Measurements from ENCODE around the gene LRRC23.

- TF ChIP-seq TAF1 (IDR thresholded peaks at IDR 0.05; ENCODE audit: borderline replicate concordance, low read depth, low read length) (no peak), POLR2AphosphoS5 (IDR thresholded peaks at IDR 0.05; ENCODE audit: low read depth, low read length) (no peak; the same call in 1 of the 2 replicates), RCOR1 (IDR thresholded peaks at IDR 0.05; ENCODE audit: low read length) (no peak), USF1 (IDR thresholded peaks at IDR 0.05; ENCODE audit: borderline replicate concordance, low read depth) (no peak), JUND (IDR thresholded peaks at IDR 0.05) (no peak), RAD21 (IDR thresholded peaks at IDR 0.05; ENCODE audit: low read length) (no peak), EP300 (IDR thresholded peaks at IDR 0.05; ENCODE audit: borderline replicate concordance in 1 of 2, low read depth in 1 of 2, low read length in 1 of 2) (no peak), EZH2phosphoT487 (IDR thresholded peaks at IDR 0.05; ENCODE audit: borderline replicate concordance, low read depth) (no peak)
- TF ChIP-seq, protein P1, sequence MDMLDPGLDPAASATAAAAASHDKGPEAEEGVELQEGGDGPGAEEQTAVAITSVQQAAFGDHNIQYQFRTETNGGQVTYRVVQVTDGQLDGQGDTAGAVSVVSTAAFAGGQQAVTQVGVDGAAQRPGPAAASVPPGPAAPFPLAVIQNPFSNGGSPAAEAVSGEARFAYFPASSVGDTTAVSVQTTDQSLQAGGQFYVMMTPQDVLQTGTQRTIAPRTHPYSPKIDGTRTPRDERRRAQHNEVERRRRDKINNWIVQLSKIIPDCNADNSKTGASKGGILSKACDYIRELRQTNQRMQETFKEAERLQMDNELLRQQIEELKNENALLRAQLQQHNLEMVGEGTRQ (IDR thresholded peaks at IDR 0.05; ENCODE audit: borderline replicate concordance, low read depth, low read length) = no peak
- TF ChIP-seq, protein P2, sequence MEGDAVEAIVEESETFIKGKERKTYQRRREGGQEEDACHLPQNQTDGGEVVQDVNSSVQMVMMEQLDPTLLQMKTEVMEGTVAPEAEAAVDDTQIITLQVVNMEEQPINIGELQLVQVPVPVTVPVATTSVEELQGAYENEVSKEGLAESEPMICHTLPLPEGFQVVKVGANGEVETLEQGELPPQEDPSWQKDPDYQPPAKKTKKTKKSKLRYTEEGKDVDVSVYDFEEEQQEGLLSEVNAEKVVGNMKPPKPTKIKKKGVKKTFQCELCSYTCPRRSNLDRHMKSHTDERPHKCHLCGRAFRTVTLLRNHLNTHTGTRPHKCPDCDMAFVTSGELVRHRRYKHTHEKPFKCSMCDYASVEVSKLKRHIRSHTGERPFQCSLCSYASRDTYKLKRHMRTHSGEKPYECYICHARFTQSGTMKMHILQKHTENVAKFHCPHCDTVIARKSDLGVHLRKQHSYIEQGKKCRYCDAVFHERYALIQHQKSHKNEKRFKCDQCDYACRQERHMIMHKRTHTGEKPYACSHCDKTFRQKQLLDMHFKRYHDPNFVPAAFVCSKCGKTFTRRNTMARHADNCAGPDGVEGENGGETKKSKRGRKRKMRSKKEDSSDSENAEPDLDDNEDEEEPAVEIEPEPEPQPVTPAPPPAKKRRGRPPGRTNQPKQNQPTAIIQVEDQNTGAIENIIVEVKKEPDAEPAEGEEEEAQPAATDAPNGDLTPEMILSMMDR (IDR thresholded peaks at IDR 0.05) = no peak
- TF ChIP-seq, protein P3, sequence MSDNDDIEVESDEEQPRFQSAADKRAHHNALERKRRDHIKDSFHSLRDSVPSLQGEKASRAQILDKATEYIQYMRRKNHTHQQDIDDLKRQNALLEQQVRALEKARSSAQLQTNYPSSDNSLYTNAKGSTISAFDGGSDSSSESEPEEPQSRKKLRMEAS (IDR thresholded peaks at IDR 0.05; ENCODE audit: low read depth) = no peak
These were observed 41.7 kb downstream of the LRRC23 start for GRCh38 chr12:6946033-6946919.
